ENCODE data around the gene TTC28.

TTC28 gene

DNA sequence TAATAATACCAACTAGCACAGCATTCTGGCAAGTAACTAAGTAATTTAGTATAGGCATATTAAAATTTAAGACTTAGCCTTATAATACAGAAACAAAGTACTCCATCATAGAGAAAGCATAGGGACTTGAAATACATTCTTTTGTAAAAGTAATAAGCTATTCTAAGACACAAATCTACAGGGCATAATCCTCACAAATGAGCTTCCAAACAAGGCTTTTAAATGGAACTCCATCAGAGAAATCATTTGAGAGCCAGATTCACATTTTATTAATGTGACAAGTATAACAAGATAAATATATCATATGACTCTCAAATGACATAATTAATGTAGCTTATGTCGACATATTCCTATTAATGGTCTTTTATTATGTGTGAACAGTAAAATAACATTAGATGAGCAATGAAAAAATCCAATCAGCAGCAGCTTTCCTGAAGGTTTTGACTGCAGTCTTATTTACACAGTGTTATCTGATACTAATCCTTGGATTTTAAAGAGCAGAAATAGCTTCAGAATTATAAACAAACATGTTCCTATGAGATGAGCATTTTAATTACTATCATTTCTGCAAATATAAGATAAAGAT is 241.4 kb downstream of the TTC28 start:
- DNase-seq: no peak

- DNase-seq: no peak
These were observed 243.7 kb downstream of the TTC28 start for GRCh38 chr22:28435982-28436381.

DNA sequence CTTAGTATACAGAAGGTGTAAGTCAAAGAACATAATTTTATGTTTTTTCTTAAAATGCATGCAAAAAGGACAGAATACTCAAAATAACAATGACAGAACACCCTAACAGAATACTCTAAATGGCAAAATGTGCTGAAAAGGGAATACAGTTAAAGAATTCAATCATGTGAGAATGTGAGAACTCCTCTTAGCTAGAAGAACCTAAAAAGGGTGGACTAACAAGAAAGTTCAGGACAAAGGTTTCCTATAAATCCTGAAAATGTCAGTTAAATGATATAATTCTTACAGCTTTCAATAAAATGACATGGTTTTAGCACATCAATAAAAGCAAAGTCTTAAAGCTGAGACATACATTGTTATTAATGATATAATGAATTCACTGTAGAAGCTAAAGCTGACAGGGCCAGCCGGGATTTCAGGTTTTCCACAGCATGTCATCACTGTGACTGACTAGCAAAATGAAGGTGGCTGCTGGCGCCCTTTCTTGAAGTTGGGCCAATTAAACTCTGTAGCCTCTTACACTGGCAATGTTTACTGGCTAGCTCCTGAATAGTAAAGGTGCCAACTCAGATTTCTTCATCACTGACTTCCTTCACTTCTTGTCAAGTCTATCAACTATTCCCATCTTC is 244.4 kb downstream of the TTC28 start:
- DNase-seq: no peak

DNA sequence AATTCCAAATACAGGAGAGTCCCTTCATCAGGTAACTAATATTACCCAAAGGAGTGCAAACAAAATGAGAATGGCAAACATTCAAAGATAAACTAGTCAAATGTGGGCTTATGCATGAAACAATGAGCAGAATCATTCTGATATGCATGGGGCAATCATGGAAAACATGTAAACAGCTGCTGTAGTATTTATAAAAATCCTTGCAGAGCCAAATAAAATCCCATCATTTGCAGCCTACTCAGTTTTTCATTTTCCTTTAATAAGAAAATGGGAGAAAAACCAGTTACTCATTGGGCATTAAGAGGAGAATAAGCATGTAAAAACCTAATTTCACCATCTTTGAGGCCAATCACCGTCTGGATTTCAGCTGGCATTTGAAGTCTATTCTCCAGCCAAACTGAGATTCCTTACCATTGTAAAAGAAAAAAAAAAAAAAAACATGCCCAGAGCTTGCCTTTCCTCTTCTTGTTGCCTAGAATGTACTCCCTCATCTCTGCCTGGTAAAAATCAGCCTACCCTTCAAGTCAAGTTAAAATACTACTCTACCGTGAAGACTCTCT is 249.1 kb downstream of the TTC28 start:
- no peak for DNase-seq

DNA sequence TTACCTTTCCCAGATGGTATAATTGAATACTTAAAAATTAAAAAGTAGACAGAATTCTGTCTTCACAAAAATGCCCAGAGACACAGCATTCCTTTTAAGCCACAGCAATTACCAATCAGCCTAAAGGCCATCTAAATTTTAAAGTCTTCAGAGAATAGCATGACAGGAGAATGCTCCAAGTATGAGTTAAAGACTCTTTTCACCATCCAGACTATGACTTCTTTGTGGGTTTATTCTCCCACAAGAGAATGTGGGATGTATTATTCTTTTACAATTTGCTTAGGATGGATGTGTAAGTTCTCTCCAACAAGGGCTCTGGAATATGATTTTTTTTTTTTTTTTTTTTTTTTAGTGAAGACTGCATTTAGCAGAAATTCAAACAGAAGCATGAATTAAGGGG is 249.9 kb downstream of the TTC28 start:
- DNase-seq: no peak

- no peak for DNase-seq
These were observed 251.4 kb downstream of the TTC28 start for GRCh38 chr22:28428271-28428670.

DNA sequence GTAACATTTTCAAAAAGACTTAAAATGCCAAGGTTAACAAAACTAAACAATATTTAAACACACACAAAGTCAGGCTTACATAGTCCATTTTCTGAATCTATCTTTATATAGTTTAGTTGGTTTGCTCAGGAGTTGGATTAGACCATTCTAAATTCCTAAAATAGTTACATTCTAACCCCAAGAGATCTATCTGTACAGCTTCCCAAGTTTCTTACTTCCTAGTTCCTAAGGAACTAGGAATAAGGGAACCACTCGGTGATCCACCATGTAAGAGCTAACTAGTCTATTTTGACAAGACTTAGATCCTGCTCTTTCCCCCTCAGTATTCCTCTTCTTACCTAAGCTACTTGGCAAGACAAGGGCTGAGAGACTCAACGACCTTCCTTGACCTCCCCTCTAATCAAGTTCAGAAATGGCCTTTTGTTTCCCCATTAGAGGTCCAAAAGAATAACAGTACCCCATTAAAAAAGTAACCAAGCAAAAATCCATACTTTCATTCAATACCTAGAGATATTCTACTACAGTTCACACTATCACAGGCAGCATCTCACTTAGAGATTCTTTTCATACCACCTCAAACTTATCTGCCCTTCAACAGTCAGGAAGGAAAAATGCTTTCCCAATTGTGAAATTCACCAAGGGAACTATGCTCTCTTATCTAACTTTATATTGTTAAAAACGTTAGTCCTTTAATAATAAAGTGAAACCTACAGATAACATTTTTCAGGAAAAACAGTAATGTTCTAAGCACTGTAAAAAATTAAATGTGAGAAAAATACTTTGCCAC is 253.1 kb downstream of the TTC28 start:
- DNase-seq: no peak

DNA sequence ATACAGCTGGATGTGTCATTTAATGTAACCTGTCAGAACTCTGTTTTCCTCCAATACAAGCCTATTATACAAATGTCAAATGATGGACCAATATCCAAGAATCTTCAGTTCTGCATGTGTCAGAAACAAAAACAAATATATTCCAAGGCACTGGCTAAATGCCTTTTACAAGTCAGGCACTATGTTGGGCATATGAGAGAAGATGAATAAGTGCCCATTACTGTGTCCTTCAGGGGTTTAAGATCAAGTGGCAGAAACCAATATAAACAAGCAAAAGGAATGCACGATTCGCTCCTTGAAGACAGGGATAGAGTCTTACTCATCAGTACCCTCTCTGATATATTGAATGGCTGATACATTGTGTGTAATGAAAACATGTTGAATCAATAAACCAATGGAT is 254.4 kb downstream of the TTC28 start:
- DNase-seq: no peak

DNA sequence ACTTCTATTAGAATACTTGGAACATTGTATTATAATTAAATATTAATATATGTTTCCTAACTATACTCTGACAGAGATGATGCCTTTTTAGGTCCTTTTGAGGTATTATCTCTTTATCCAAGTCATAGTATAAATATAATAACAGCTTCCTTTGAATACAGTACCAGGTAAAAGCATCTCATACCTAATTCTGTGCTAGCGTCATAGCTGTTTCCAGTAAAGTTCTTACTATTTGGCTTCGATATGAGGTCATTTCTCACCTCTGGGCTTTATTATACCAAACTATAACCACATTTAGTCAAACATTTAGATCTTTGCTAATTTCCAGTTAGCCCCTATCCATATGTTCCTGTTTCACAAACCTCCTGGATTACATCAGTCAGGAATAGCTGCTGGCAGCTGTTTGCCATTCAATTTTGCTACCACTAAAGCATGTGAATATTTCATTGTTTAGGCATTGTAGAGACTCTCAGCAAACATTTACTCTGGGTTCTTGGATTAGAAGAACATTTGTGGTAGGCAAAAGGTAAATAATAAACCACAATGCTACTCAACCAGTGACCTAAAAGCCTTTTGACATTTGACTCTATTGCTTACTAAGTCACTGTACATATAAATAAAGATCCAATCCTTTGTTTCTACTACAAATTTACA is 255.1 kb downstream of the TTC28 start:
- DNase-seq: no peak

DNA sequence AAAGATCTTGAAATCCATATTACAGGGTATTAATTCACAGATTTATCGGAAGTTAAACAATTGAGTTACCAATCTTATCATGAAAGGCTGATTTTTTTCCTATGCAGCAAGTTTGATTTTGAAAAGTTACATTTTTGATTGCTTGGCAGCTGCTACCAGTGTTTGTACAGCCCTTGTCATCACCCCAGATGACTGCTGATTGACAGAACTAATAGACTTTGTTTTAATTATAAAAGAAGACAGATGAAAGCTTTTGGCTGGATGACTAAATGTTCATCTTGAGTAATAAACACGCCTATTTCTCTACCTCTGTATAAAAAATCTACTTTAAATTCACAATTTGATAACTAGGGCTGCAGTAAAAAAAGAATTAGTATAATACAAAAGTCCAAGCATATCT is 259.7 kb downstream of the TTC28 start:
- no peak for DNase-seq

DNA sequence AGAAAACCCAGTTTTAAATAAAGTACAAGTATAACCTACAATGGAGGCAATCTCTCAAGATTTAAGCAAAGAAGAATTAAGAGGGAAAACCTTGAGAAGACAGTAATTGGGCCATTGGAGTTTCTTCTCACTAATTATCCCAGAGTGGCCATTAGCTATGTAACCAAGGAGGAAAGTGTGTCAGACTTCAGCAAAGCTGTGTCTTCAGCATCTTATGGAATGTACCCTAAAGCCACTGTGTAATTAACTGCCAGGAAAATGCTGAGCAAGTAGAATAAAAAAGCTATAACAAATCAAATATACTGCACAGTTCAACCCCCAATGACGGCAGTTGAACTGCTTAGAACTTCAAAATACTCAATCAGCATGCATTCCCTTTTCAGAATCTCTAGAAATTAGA is 261.6 kb downstream of the TTC28 start:
- no peak for DNase-seq

DNA sequence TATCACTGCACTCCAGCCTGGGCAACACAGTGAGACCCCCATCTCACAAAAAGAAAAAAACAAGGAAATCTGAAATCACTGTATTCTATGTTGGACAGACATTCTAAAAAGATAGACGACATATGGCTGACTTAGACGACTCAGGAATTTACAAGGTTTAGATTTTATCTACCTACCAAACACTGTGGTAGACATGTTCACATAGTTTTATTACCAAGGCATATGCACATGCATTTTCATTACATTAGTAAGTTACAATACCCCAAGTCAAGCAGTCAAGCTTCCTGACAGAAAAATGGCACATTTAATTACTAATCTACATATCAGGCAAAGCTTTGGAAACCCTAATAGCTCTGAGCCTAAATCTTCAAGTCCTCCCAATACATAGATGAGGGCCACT is 262.2 kb downstream of the TTC28 start:
- DNase-seq: no peak

- DNase-seq: no peak
These were observed 264.7 kb downstream of the TTC28 start for GRCh38 chr22:28414913-28415312.

GRCh38 chr22:28413612-28414399 is 265.8 kb downstream of the TTC28 start:
- no peak for DNase-seq

DNA sequence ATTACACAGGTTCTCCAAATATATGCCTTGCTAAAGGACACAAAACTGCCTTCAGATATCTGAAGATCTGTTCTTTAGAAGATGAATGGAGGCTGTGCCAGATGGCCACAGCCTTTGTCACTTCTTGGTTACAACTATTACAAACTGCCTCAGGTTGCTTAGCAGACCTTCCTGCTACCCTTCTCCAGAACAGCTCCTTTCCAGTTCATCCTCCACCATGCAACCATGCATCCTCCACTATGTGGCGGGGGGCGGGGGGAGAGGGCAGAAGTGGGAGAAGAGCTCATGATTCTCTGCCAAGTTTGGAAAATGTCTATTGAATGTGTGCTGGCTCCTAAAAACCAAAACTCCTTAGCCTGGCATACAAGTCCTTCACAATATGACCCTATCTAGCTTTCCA is 267.5 kb downstream of the TTC28 start:
- no peak for DNase-seq

- DNase-seq: no peak
These were observed 268.5 kb downstream of the TTC28 start for GRCh38 chr22:28411125-28411524.

- DNase-seq: no peak
These were observed 269.4 kb downstream of the TTC28 start for GRCh38 chr22:28410050-28410816.

DNA sequence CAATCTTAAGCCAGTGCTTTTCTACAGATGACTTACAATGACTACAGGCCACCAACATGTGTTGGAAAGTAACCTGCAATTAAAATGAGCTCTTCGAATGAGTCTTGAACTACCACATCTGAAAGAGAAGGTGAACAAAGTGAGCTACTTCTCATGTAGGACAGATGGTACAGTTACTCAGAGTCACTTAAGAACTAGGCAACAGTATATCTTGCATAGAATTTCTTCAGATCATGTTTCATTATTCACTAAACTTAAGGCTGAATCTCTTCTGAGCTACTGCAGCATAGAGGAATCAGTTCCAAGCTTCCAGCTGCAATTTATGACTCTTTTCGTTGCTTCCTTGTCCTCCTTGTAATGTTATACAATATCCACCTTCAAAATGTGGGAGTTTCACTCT is 270.9 kb downstream of the TTC28 start:
- DNase-seq: no peak

GRCh38 chr22:28407645-28408044 is 272.0 kb downstream of the TTC28 start:
- DNase-seq: no peak

DNA sequence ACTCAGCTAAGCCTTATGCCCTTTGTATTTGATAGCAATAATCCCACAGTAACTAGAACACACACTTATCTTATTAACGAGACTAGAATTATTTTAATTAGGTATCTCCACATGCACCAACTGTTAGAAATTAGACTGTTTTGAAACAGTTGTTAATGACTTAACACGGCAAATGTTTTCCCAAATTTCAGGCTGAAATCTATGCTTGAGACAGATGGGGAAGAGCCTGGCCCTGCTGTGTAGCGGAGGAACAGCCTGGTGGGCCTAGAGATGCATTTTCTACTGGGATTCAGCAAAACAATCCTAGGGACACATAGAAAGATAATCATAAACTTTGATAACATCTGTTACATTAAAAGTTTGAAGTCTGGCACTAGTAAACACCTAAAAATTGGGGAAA is 273.4 kb downstream of the TTC28 start:
- DNase-seq: no peak

GRCh38 chr22:28405588-28405987 is 274.1 kb downstream of the TTC28 start:
- DNase-seq: no peak

- DNase-seq: no peak
These were observed 277.1 kb downstream of the TTC28 start for GRCh38 chr22:28402539-28402938.
